Activated CD4-positive, alpha-beta T cell treated with anti-CD3 and anti-CD28 coated beads for 36 hours (primary cell): ENCODE results near the gene RPS6KA4. TPM values are rescaled to one million over a fixed set of nuclear protein-coding genes. Genes with fewer than 3 reads are reported as not detected.
"Not testable (repeated sequence)": the region's sequence is repeated elsewhere in the genome, so short reads cannot be mapped to it uniquely, and the experiment has no call there.

ENCODE experiments used
- ATAC-seq: fragments of 200-7000 bp; cut with Tn5 transposase; one replicate; pipeline ENCODE4 v1.10.0; 2021; ENCODE audit warnings: mild to moderate bottlenecking, moderate library complexity
- CTCF ChIA-PET: fragments of 350-600 bp; sonication (Branson Sonifier 250); formaldehyde crosslinking; loops from one replicate; lab custom pipeline; 2021; ENCODE audit warnings: antibody characterized with exemption; lab: Charles Lee
- POLR2A ChIA-PET: fragments of 350-600 bp; sonication (Branson Sonifier 250); formaldehyde crosslinking; loops from one replicate; lab custom pipeline; 2021; ENCODE audit warnings: antibody characterized with exemption, inconsistent platforms; lab: Charles Lee
- DNase-seq: peaks from one replicate; pipeline ENCODE4 v3.0.0-alpha.2; 2020
- H3K27ac Mint-ChIP-seq: one replicate; pipeline ENCODE4 v1.8.0; 2021; ENCODE audit warnings: mixed read lengths
- H3K27me3 Mint-ChIP-seq: one replicate; pipeline ENCODE4 v1.8.0; 2021; ENCODE audit warnings: mixed read lengths
- H3K36me3 Mint-ChIP-seq: one replicate; pipeline ENCODE4 v1.8.0; 2021; ENCODE audit warnings: low read depth, mixed read lengths
- H3K4me1 Mint-ChIP-seq: one replicate; pipeline ENCODE4 v1.8.0; 2021; ENCODE audit warnings: mixed read lengths
- H3K4me3 Mint-ChIP-seq: one replicate; pipeline ENCODE4 v1.8.0; 2021; ENCODE audit warnings: mild to moderate bottlenecking, moderate library complexity, mixed read lengths
- H3K9me3 Mint-ChIP-seq: one replicate; pipeline ENCODE4 v1.8.0; 2021; ENCODE audit warnings: low read depth, mixed read lengths
- intact Hi-C, 2 experiments: fragments of 100-400 bp; cut with DNase I in 1 of 2; cut with micrococcal nuclease in 1 of 2; formaldehyde crosslinking; loops; one replicate each; pipeline versions ENCODE4 v1.14.2 to v1.15.1; 2022 to 2024; cut with DNase I, micrococcal nuclease
- total RNA-seq, 2 experiments: library from RNA; stranded (reverse); gene quantifications; one replicate each; pipeline ENCODE4 v1.2.3, GENCODE V29; 2021

RPS6KA4 gene
- total RNA-seq: 10 to 100 TPM; 22.0 to 30.2 TPM

DNA sequence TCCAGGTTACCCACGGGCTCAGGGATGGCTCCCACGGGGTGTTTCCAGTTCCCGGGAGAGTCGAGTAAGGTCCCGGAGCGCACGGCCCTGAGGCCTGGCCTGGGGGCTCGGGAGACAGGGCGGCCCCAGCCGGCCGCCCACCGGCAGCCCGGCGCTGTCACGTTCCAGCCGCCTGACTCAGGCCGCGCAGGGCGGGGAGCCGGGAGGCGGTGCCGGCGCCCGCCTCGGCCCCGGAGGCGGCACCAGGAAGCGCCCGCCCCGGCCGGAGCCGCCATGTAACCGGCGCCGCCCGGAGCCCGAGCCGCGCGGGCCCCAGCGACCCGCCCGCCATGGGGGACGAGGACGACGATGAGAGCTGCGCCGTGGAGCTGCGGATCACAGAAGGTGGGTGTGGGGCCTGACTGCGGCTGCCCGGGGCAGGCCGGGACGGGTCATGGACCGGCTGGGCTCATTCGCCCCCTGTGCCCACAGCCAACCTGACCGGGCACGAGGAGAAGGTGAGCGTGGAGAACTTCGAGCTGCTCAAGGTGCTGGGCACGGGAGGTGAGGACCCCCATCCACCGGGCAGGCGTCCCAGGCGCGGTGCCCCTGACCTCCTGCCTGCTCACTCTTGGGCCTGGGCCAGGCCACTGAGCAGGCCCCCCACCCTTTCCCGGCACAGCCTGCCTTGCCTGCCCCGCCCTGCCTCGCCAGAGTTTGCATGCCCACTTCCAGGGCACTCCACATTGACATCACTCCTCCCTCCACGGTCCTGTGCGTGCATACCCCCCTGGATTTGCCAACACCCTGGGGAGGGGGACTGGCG, at the start of gene RPS6KA4:
Gene RPS6KA4 (plus strand): TSS at position 256 of the 805 bp plus-strand sequence. CDS start 74 bp downstream, at position 330.
- Mint-ChIP-seq H3K27me3 (no peaks in the 10 kb centered on the region), H3K27ac (peak within 1 kb of the TSS; percentile 56), H3K4me1 (peaks cover 36% of the 10 kb centered on the region), H3K9me3 (no peaks in the 10 kb centered on the region), H3K36me3 (peaks cover 30% of the 10 kb centered on the region), H3K4me3 (peak within 1 kb of the TSS; percentile 85)
- ATAC-seq (peak; percentile 69), DNase-seq (peak; percentile 80)
- ChIA-PET POLR2A (interaction anchor here (1.0 kb wide), 1 partner anchor 9 kb away, joined by 3 read pairs; no protein-coding TSS in a partner anchor), CTCF (interaction anchor here (0.6 to 2.7 kb wide), 2 partner anchors 55 to 90 kb away, joined by 4 to 8 read pairs; partner anchors contain the start of gene ESRRA)
- intact Hi-C loops: loop anchor here (1.0 to 5.0 kb wide), 11 partner anchors 16 to 418 kb away; partner anchors contain the start of genes PRDX5 (in 2 of the 2), ESRRA (in 1 of the 2), GPR137 (in 1 of the 2) and NRXN2 (in 1 of the 2)

DNA sequence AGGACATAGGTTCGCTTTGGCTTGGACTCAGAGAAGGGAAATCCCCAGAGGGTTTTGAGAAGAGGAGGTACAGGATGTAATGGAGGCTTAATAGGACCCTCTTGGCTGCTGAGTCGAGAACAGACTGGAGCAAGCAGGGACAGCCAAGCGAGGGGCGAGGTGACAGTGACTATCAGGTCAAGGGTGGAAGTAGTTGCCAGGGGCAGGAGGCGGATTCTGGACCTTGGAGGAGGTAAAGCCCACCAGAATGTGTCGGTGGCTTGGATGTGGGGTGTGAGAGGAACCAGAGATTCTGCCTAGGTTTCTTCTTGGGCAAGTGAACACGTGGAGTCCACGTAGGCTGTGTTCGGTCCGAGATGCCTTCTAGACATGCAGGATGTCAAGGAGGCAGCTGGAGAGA, 46.0 kb upstream of the RPS6KA4 start:
- Mint-ChIP-seq H3K27me3 (no peaks in the 10 kb centered on the region), H3K4me1 (peaks cover 26% of the 10 kb centered on the region), H3K4me3 (no peak overlapping the region), H3K36me3 (peaks cover 27% of the 10 kb centered on the region), H3K9me3 (no peaks in the 10 kb centered on the region), H3K27ac (peak overlapping the region; percentile 14)
- POLR2A ChIA-PET: interaction anchor here (0.6 to 0.8 kb wide), 2 partner anchors 105 to 545 kb away, joined by 3 to 4 read pairs; no protein-coding TSS in a partner anchor
- ATAC-seq (no peak), DNase-seq (no peak)
- intact Hi-C loops: no loop called here
- CTCF ChIA-PET: no interaction called here

DNA sequence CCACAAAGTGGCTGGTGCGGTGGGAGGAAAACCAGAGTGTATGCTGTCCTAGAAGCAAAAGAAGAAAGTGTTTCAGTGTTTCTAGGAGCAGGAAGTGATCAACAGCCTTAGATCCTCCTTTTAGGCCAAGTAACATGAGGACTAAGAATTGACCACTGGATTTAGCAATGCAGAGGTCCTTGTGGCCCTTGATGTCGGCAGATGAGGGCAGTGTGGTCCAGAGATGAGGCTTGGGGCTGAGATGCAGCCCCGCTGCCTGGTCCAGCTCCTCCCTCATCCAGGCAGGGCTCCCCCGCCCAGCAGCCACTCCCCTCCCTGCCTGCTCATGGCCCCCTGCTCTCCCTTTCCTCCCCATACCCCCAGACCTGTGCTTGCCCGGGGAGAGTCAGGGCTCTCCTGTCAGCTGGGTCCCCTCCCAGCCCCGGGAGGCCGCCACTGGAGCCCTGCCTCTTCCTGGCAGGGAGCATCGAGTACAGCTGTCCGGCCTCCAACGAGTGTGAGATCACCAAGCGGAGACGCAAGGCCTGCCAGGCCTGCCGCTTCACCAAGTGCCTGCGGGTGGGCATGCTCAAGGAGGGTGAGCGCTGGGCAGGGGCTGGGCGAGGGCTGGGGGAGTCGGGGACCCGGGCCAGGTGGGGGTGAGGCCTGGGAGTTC, 45.3 kb upstream of the RPS6KA4 start:
- DNase-seq (no peak), ATAC-seq (no peak)
- Mint-ChIP-seq H3K36me3 (peaks cover 27% of the 10 kb centered on the region), H3K9me3 (no peaks in the 10 kb centered on the region), H3K27ac (peak overlapping the region; percentile 14), H3K27me3 (no peaks in the 10 kb centered on the region), H3K4me3 (no peak overlapping the region), H3K4me1 (peaks cover 26% of the 10 kb centered on the region)
- ChIA-PET CTCF (no interaction called here), POLR2A (interaction anchor here (0.6 kb wide), 2 partner anchors 497 to 546 kb away, joined by 3 read pairs; partner anchors contain the start of gene MEN1)
- intact Hi-C loops: no loop called here

DNA sequence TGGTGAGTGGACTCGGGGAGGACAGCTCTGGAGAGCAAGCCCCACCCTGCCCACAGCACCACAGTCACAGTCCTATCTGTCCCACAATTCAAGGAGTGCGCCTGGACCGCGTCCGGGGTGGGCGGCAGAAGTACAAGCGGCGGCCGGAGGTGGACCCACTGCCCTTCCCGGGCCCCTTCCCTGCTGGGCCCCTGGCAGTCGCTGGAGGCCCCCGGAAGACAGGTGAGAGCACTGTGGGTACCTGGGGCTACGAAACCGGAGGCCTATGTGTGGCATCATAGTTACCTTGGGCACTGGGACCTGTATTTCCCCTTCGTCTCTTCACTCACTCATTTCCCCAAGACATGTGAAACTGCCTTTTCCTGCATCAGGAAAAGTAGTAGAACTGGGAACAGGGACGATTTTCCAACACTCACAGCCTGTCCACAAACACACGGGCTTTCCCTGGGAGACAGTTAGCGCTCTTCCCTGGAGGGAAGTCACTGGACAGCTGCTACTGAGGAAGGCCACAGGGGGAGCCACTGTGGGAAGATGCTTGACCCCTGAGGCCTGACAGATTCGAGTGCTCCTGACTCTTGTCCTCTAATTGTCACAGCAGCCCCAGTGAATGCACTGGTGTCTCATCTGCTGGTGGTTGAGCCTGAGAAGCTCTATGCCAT, 44.7 kb upstream of the RPS6KA4 start:
- intact Hi-C loops: no loop called here
- H3K36me3 Mint-ChIP-seq: peaks cover 27% of the 10 kb centered on the region
- H3K27me3 Mint-ChIP-seq: no peaks in the 10 kb centered on the region
- CTCF ChIA-PET: no interaction called here
- DNase-seq (no peak), ATAC-seq (no peak)
- H3K27ac Mint-ChIP-seq: peak overlapping the region; percentile 6
- POLR2A ChIA-PET: no interaction called here
- H3K4me1 Mint-ChIP-seq: peaks cover 30% of the 10 kb centered on the region
- no peaks in the 10 kb centered on the region for H3K9me3 Mint-ChIP-seq
- H3K4me3 Mint-ChIP-seq: no peak overlapping the region

DNA sequence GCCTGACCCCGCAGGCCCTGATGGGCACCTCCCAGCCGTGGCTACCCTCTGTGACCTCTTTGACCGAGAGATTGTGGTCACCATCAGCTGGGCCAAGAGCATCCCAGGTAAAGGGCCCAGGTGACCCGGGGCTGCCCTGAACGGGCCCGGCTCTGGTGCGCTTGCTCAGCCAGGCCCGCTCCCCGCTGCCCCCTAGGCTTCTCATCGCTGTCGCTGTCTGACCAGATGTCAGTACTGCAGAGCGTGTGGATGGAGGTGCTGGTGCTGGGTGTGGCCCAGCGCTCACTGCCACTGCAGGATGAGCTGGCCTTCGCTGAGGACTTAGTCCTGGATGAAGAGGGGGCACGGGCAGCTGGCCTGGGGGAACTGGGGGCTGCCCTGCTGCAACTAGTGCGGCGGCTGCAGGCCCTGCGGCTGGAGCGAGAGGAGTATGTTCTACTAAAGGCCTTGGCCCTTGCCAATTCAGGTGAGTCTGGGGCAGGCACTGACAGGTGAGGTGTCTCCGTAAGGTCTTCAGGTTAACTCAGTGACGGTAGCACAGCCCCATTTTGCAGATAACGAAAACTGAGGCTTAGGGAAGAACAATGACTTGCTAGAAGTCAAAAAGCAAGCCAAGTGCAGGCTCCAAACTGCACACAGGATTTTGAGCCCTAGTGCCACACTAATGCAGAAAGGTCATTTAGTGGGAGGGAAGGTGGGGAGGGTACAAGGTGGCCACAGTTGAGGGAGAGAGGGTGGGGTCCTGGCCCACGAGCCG, 44.0 kb upstream of the RPS6KA4 start:
- Mint-ChIP-seq H3K4me1 (peaks cover 32% of the 10 kb centered on the region), H3K36me3 (peaks cover 26% of the 10 kb centered on the region), H3K9me3 (no peaks in the 10 kb centered on the region), H3K27me3 (no peaks in the 10 kb centered on the region), H3K27ac (peak overlapping the region; percentile 10), H3K4me3 (peak overlapping the region; percentile 26)
- DNase-seq: no peak
- POLR2A ChIA-PET: no interaction called here
- CTCF ChIA-PET: no interaction called here
- intact Hi-C loops: loop anchor here (5.0 kb wide), 3 partner anchors 42 to 1588 kb away; partner anchors contain the start of genes HNRNPUL2 (in 1 of the 2), OTUB1 (in 1 of the 2), RPS6KA4 (in 1 of the 2) and TTC9C (in 1 of the 2)
- no peak for ATAC-seq

DNA sequence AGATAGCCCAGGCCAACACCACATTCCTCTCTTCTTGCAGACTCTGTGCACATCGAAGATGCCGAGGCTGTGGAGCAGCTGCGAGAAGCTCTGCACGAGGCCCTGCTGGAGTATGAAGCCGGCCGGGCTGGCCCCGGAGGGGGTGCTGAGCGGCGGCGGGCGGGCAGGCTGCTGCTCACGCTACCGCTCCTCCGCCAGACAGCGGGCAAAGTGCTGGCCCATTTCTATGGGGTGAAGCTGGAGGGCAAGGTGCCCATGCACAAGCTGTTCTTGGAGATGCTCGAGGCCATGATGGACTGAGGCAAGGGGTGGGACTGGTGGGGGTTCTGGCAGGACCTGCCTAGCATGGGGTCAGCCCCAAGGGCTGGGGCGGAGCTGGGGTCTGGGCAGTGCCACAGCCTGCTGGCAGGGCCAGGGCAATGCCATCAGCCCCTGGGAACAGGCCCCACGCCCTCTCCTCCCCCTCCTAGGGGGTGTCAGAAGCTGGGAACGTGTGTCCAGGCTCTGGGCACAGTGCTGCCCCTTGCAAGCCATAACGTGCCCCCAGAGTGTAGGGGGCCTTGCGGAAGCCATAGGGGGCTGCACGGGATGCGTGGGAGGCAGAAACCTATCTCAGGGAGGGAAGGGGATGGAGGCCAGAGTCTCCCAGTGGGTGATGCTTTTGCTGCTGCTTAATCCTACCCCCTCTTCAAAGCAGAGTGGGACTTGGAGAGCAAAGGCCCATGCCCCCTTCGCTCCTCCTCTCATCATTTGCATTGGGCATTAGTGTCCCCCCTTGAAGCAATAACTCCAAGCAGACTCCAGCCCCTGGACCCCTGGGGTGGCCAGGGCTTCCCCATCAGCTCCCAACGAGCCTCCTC, 43.1 kb upstream of the RPS6KA4 start:
- ChIA-PET CTCF (interaction anchor here (0.6 to 3.3 kb wide), 5 partner anchors 12 to 90 kb away, joined by 3 to 36 read pairs (median 4); partner anchors contain the start of genes ESRRA and NUDT22), POLR2A (interaction anchor here (0.5 to 0.8 kb wide), 3 partner anchors 364 to 1602 kb away, joined by 3 to 4 read pairs (median 3); no protein-coding TSS in a partner anchor)
- intact Hi-C loops: loop anchor here (2.0 to 5.0 kb wide), 4 partner anchors 41 to 1589 kb away; partner anchors contain the start of genes HNRNPUL2 (in 1 of the 2), OTUB1 (in 1 of the 2), RPS6KA4 (in 1 of the 2) and SAC3D1 (in 1 of the 2)
- not testable (repeated sequence) for DNase-seq, H3K9me3 Mint-ChIP-seq, ATAC-seq, H3K27me3 Mint-ChIP-seq
- H3K4me3 Mint-ChIP-seq: peak overlapping the region; percentile 97
- peaks cover 28% of the 10 kb centered on the region for H3K36me3 Mint-ChIP-seq
- peaks cover 33% of the 10 kb centered on the region for H3K4me1 Mint-ChIP-seq
- peak overlapping the region; percentile 99 for H3K27ac Mint-ChIP-seq

DNA sequence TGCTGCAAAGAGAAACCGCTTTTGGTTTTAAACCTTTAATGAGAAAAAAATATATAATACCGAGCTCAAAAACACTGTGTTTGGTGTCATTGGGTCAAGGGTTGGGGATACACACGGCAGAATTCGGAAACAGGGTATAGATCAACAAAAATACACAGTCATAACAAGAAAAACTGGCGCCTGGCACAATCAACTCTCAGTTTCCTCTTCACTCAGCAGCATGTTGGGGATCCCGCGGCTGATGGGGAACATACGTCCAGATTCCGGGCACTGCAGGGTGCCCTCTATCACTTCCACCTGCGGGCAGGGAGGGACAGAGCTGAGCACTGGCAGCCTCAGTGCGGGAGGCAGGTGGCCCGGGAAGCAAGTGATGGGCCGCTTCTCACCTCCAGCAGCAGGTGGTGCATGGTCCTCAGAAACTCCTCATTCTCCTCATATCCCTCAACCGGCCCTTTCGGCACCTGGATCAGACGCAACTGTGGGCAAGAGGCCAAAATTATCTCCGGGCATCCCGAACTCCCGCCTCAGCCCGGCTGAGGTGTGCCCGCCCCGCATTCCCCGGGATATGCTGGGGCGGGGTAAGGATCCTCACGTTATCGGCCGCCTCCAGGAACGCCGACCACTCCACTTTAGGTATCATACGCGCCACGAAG, 42.2 kb upstream of the RPS6KA4 start:
- intact Hi-C loops: loop anchor here (1.0 to 5.0 kb wide), 11 partner anchors 11 to 1589 kb away; partner anchors contain the start of genes ESRRA (in 2 of the 2), BAD (in 1 of the 2), CCDC88B (in 1 of the 2) and FKBP2 (in 1 of the 2)
- peaks cover 31% of the 10 kb centered on the region for H3K4me1 Mint-ChIP-seq
- H3K27me3 Mint-ChIP-seq: no peaks in the 10 kb centered on the region
- POLR2A ChIA-PET: interaction anchor here (0.6 to 1.7 kb wide), 11 partner anchors 15 to 1603 kb away, joined by 3 to 18 read pairs (median 5); partner anchors contain the start of genes FERMT3, SF1 and STIP1
- no peaks in the 10 kb centered on the region for H3K9me3 Mint-ChIP-seq
- DNase-seq (peak; percentile 55), ATAC-seq (peak; percentile 3)
- peaks cover 33% of the 10 kb centered on the region for H3K36me3 Mint-ChIP-seq
- H3K4me3 Mint-ChIP-seq: peak overlapping the region; percentile 97
- CTCF ChIA-PET: interaction anchor here (0.6 to 3.3 kb wide), 11 partner anchors 13 to 1633 kb away, joined by 3 to 36 read pairs (median 5); partner anchors contain the start of genes CATSPERZ, ESRRA, FKBP2 and NUDT22
- peak overlapping the region; percentile 99 for H3K27ac Mint-ChIP-seq

DNA sequence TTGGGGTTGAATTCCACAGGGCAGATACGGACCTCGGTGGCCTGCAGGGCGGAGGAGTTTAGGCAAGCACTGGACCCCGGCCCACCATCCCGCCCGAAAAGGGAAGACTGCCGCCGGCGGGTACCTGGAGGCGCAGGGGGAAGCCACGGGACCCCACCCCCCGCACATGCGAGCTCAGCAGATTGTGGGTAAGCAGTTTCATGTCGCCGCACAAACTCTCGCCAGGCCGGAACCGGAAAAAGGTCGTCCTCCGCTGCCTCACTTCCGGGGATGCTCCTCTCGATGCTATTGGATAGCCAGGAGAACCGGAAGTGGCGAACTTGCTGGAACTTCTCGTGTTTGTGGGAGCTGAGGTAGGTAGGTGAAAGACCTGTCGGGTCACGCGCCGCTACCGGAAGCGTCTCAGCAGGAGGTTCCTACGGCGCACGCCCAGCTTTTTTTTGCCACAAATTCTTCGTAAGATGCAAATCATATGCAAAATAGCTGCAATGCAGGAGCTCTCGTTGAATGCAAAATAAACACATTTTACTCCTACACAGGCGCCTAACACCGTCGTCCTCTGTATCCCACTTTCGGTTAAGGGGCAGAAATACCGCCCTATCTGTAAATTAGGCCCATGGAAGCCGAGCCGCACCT, 41.5 kb upstream of the RPS6KA4 start, which contains the start of gene TRMT112:
Gene TRMT112 (minus strand): TSS at position 235 of the 636 bp plus-strand sequence. CDS start 33 bp downstream, at position 202.
- no peaks in the 10 kb centered on the region for H3K9me3 Mint-ChIP-seq
- peaks cover 35% of the 10 kb centered on the region for H3K36me3 Mint-ChIP-seq
- ChIA-PET CTCF (interaction anchor here (0.6 to 3.3 kb wide), 20 partner anchors 10 to 1634 kb away, joined by 3 to 36 read pairs (median 4); partner anchors contain the start of genes CATSPERZ, ESRRA, FERMT3 and FKBP2), POLR2A (interaction anchor here (0.6 to 1.7 kb wide), 19 partner anchors 13 to 1652 kb away, joined by 3 to 18 read pairs (median 5); partner anchors contain the start of genes C11orf98, CSKMT, ESRRA and FERMT3)
- H3K4me1 Mint-ChIP-seq: peaks cover 31% of the 10 kb centered on the region
- no peaks in the 10 kb centered on the region for H3K27me3 Mint-ChIP-seq
- DNase-seq (peak; percentile 98), ATAC-seq (peak; percentile 85)
- H3K4me3 Mint-ChIP-seq: peak within 1 kb of the TSS; percentile 97
- intact Hi-C loops: loop anchor here (1.0 to 5.0 kb wide), 11 partner anchors 12 to 1590 kb away; partner anchors contain the start of genes ESRRA (in 2 of the 2), BAD (in 1 of the 2), CCDC88B (in 1 of the 2) and FKBP2 (in 1 of the 2)
- H3K27ac Mint-ChIP-seq: peak within 1 kb of the TSS; percentile 99
